Measurements from ENCODE around the gene RNF17. TPM values are rescaled to one million over a fixed set of nuclear protein-coding genes. Genes with fewer than 3 reads are reported as not detected.

The RNF17 gene
- total and polyA plus RNA-seq, 8 donors, result 0.10 to 0.16 TPM; not detected in 6

DNA sequence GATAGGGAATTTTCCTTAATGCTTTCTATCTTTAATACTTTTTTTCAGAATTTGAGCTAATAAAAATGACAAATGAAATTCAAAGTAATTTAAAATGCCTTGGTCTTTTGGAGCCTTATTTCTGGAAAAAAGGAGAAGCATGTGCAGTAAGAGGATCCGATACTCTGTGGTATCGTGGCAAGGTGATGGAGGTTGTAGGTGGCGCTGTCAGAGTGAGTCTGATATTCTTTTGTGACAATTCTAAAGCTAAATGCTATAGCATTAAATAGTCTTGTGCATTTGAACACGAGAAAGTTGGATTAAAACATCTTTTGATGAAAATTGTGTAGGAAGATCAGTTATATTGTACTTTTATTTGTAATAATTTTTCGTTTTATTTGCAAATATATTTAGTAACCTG, 95.0 kb downstream of the RNF17 start:
- no peaks in the 10 kb centered on the region for H3K27me3 ChIP-seq
- no peak for ATAC-seq
- H3K36me3 ChIP-seq, result no peaks in the 10 kb centered on the region

GRCh38 chr13:24860770-24861169, 96.8 kb downstream of the RNF17 start:
- no peak overlapping the region for H3K4me3 ChIP-seq
- H3K36me3 ChIP-seq, result no peaks in the 10 kb centered on the region
- DNase-seq, result no peak
- H3K4me1 ChIP-seq, result no peaks in the 10 kb centered on the region
- ATAC-seq, result no peak
- no peaks in the 10 kb centered on the region for H3K9me3 ChIP-seq
- H3K27ac ChIP-seq, result no peak overlapping the region
- no peaks in the 10 kb centered on the region for H3K27me3 ChIP-seq
- intact Hi-C loops (cut with DNase I), result no loop called here
- TF ChIP-seq, protein P1, sequence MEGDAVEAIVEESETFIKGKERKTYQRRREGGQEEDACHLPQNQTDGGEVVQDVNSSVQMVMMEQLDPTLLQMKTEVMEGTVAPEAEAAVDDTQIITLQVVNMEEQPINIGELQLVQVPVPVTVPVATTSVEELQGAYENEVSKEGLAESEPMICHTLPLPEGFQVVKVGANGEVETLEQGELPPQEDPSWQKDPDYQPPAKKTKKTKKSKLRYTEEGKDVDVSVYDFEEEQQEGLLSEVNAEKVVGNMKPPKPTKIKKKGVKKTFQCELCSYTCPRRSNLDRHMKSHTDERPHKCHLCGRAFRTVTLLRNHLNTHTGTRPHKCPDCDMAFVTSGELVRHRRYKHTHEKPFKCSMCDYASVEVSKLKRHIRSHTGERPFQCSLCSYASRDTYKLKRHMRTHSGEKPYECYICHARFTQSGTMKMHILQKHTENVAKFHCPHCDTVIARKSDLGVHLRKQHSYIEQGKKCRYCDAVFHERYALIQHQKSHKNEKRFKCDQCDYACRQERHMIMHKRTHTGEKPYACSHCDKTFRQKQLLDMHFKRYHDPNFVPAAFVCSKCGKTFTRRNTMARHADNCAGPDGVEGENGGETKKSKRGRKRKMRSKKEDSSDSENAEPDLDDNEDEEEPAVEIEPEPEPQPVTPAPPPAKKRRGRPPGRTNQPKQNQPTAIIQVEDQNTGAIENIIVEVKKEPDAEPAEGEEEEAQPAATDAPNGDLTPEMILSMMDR (IDR thresholded peaks at IDR 0.05), result no peak

More for the DNA sequence above, 95.0 kb downstream of the RNF17 start:
- TF ChIP-seq, protein P1 (IDR thresholded peaks at IDR 0.05), result no peak
- Histone ChIP-seq H3K4me1 (no peaks in the 10 kb centered on the region), H3K4me3 (no peak overlapping the region), H3K9me3 (no peaks in the 10 kb centered on the region), H3K27ac (no peak overlapping the region)
- DNase-seq, result no peak
- intact Hi-C loops (cut with DNase I), result no loop called here

DNA sequence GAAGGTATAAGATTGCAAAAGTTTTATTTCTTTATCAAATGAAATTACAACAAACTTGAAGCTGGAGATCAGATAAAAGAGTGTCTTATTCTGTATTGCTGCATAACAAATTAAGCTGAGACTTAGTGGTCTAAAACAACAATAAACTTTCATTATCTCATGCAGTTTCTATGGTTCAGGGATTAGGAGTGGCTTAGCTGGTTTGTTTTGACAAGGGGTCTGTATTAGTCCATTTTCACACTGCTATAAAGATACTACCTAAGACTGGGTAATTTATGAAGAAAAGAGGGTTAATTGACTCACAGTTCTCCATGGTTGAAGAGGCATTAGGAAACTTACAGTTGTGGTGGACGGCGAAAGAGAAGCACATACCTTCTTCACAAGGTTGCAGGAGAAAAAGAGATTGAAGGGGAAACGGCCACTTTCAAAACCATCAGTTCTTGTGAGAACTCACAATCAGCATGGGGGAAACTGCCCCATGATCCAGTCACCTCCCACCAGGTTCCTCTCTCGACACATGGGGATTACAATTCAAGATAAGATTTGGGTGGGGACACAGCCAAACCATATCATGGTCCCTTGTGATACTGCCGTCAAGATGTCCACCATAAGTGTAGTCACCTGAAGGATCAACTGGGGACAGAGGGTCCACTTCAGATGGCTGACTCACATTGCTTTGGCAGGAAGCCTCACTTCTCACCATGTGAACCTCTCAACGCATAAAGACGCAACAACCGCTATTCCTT, 97.8 kb downstream of the RNF17 start:
- no peaks in the 10 kb centered on the region for H3K36me3 ChIP-seq
- H3K4me1 ChIP-seq, result no peaks in the 10 kb centered on the region
- intact Hi-C loops (cut with DNase I), result no loop called here
- H3K4me3 ChIP-seq, result no peak overlapping the region
- DNase-seq (no peak), ATAC-seq (no peak)
- no peak overlapping the region for H3K27ac ChIP-seq
- TF ChIP-seq, protein P1 (IDR thresholded peaks at IDR 0.05), result no peak
- no peaks in the 10 kb centered on the region for H3K9me3 ChIP-seq
- H3K27me3 ChIP-seq, result no peaks in the 10 kb centered on the region

DNA sequence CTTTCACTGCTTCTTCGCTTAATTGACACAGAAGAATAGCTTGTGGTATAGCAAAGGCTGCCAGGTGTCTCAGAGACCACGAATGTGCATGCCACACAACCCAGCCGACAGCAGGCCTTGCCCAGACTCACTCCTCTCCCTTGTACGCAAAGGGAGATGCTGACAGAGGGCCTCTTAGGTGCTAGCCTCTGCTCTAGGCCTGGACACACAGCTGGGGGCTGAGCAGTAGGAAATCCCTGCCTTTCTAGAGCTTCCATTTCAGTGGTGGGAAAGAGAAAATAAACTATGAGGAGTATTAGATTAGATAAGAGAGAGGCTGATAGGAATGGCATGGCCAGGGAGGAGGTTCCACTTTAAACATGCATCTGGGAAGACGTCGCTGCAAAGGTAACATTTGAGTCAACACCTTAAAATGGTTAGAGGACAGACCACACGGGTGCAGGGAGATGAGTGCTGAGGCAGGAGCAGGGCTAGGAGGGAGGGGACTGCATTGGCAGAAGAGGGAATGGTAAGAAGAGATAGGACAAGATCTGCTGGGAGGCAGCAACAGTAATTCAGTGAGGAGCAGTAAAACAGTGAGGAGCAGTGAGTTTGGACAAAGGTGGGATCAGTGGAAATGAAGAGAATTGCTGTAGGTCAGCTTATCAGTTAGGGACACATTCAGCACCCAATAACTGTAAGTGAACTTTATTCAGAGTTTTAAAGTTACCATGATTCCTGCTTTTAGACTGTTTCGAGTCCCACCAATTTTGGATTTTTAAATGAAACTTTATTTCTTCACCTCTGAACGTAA, 100.0 kb downstream of the RNF17 start:
- no peaks in the 10 kb centered on the region for H3K9me3 ChIP-seq
- no peaks in the 10 kb centered on the region for H3K36me3 ChIP-seq
- ATAC-seq, result no peak
- H3K4me1 ChIP-seq, result no peaks in the 10 kb centered on the region
- H3K27me3 ChIP-seq, result no peaks in the 10 kb centered on the region
- TF ChIP-seq, protein P1 (IDR thresholded peaks at IDR 0.05), result no peak
- H3K4me3 ChIP-seq, result no peak overlapping the region
- no peak overlapping the region for H3K27ac ChIP-seq
- intact Hi-C loops (cut with DNase I), result no loop called here
- DNase-seq, result no peak

- no peak overlapping the region for H3K27ac ChIP-seq
- no peaks in the 10 kb centered on the region for H3K27me3 ChIP-seq
- no peaks in the 10 kb centered on the region for H3K9me3 ChIP-seq
- H3K36me3 ChIP-seq, result no peaks in the 10 kb centered on the region
- ATAC-seq (no peak), DNase-seq (no peak)
- TF ChIP-seq, protein P1 (IDR thresholded peaks at IDR 0.05), result no peak
- H3K4me1 ChIP-seq, result no peaks in the 10 kb centered on the region
- H3K4me3 ChIP-seq, result no peak overlapping the region
- intact Hi-C loops (cut with DNase I), result no loop called here
Measured at GRCh38 chr13:24864579-24864978, 100.6 kb downstream of the RNF17 start.
